CD8-positive, alpha-beta memory T cell (primary cell): Measurements from ENCODE around the gene PALM2AKAP2. TPM values are rescaled to one million over a fixed set of nuclear protein-coding genes. Genes with fewer than 3 reads are reported as not detected.
A peak's percentile ranks its signal among the peaks of the same experiment; 100 is the strongest.

ENCODE experiments used
- CTCF ChIA-PET: fragments of 350-600 bp; sonication (Branson Sonifier 250); formaldehyde crosslinking; loops from one replicate; lab custom pipeline; 2021; ENCODE audit warnings: antibody characterized with exemption; lab: Charles Lee
- POLR2A ChIA-PET: fragments of 350-600 bp; sonication (Branson Sonifier 250); formaldehyde crosslinking; loops from one replicate; lab custom pipeline; 2021; ENCODE audit warnings: antibody characterized with exemption; lab: Charles Lee
- DNase-seq, 5 donors: peaks; one replicate each; pipeline versions ENCODE4 v3.0.0 to v3.0.0-alpha.2; 2020 to 2022; ENCODE audit warnings: mixed read lengths in 1 of 5
- H3K27ac ChIP-seq: one replicate; pipeline ENCODE4 v1.7.0; 2013; ENCODE audit warnings: low read depth, mild to moderate bottlenecking, low read length, moderate library complexity
- H3K27me3 ChIP-seq: 2 replicates; pipeline ENCODE4 v1.7.0; 2013; ENCODE audit warnings: low read length, mild to moderate bottlenecking; ENCODE audit not compliant: insufficient read depth, poor library complexity, severe bottlenecking
- H3K36me3 ChIP-seq: 2 replicates; pipeline ENCODE4 v1.7.0; 2013; ENCODE audit warnings: mild to moderate bottlenecking, low read length, moderate library complexity; ENCODE audit not compliant: insufficient read depth
- H3K4me1 ChIP-seq: 2 replicates; pipeline ENCODE4 v1.7.0; 2013; ENCODE audit warnings: mild to moderate bottlenecking, low read length, moderate library complexity; ENCODE audit not compliant: insufficient read depth
- H3K4me3 ChIP-seq: 2 replicates; pipeline ENCODE4 v1.7.0; 2013; ENCODE audit warnings: mild to moderate bottlenecking, low read length
- H3K9me3 ChIP-seq: 2 replicates; pipeline ENCODE4 v1.7.0; 2013; ENCODE audit warnings: mild to moderate bottlenecking, low read length
- H3K27ac Mint-ChIP-seq, 8 donors: one replicate each; pipeline ENCODE4 v1.8.0; 2020 to 2021; ENCODE audit warnings: mixed read lengths in 8 of 8, mild to moderate bottlenecking in 6 of 8, inconsistent platforms in 3 of 8, moderate library complexity in 3 of 8
- H3K27me3 Mint-ChIP-seq, 2 donors: one replicate each; pipeline ENCODE4 v1.8.0; 2020 to 2021; ENCODE audit warnings: mixed read lengths in 2 of 2, mild to moderate bottlenecking in 1 of 2, moderate library complexity in 1 of 2
- H3K36me3 Mint-ChIP-seq, 3 donors: one replicate each; pipeline ENCODE4 v1.8.0; 2020 to 2021; ENCODE audit warnings: mixed read lengths in 3 of 3, inconsistent platforms in 1 of 3, mild to moderate bottlenecking in 1 of 3
- H3K4me1 Mint-ChIP-seq, 3 donors: one replicate each; pipeline ENCODE4 v1.8.0; 2020 to 2021; ENCODE audit warnings: mixed read lengths in 3 of 3, inconsistent platforms in 1 of 3, mild to moderate bottlenecking in 1 of 3
- H3K4me3 Mint-ChIP-seq, 7 donors: one replicate each; pipeline ENCODE4 v1.8.0; 2020 to 2021; ENCODE audit warnings: mixed read lengths in 7 of 7, mild to moderate bottlenecking in 6 of 7, moderate library complexity in 4 of 7, inconsistent platforms in 2 of 7
- H3K9me3 Mint-ChIP-seq, 5 donors: one replicate each; pipeline ENCODE4 v1.8.0; 2020 to 2022; ENCODE audit warnings: mixed read lengths in 5 of 5, mild to moderate bottlenecking in 3 of 5, moderate library complexity in 2 of 5, inconsistent platforms in 1 of 5
- polyA plus RNA-seq: library from polyadenylated mRNA; unstranded; fragments of 300-500 nt; fragmentation: Illumina TruSeq; gene quantifications from one replicate; pipeline ENCODE4 v1.2.3, GENCODE V29; 2021
- total RNA-seq, 2 experiments: library from RNA; stranded (reverse); gene quantifications; one replicate each; pipeline ENCODE4 v1.2.3, GENCODE V29; 2021

Gene PALM2AKAP2
- total and polyA plus RNA-seq, 3 experiments from 2014 or later = 0.15 TPM; not detected in 2

DNA sequence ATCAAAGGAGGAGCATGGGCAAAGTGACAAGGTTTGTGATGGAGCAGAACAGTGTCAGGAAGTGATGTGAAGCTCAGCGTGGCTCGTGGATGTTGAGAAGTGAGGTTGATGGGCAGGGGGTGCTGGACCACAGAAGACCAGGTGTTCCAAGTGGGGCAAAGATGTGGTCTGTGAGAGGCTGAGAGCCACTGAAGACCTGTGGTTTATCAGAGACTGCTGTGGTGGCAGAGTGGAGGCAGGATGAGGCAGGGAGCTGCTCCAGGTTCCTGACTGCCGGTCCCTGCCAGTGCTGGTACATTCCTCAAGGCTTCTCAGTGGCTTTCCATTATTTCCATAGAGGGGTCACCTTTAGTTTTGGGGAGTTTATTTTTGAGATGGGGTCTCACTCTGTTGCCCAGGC is 19.1 kb downstream of the PALM2AKAP2 start:
- CTCF ChIA-PET = no interaction called here
- Histone ChIP-seq H3K4me1 (no peaks in the 10 kb centered on the region), H3K27ac (no peak overlapping the region), H3K9me3 (no peaks in the 10 kb centered on the region), H3K4me3 (no peak overlapping the region), H3K27me3 (peaks cover 3% of the 10 kb centered on the region), H3K36me3 (no peaks in the 10 kb centered on the region)
- DNase-seq = no peak
- POLR2A ChIA-PET = no interaction called here
- Mint-ChIP-seq H3K27me3 (peaks cover 3 to 4% of the 10 kb centered on the region in 2 donors), H3K36me3 (no peaks in the 10 kb centered on the region), H3K9me3 (no peaks in the 10 kb centered on the region), H3K4me1 (no peaks in the 10 kb centered on the region), H3K27ac (peak overlapping the region in 1 of 8 donors; percentile 88), H3K4me3 (no peak overlapping the region)

DNA sequence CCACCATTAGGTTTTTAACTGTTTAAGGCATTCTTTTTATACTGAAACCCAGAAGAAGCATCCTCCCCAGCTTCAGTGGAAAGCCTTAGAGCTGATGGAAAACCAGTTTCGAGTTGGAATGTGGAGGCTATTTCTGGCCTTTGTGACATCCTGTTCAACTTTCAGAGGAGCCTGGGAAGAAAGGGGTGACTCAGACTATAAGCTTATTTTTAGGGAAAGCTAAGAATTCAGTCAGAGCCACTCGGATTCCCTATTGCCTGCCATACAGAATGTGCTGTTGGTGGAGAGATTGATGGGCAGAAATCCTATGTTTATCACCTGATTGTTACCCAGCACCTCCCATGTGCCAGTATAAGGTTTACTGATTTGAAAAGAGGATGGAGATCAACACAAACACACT is 19.8 kb downstream of the PALM2AKAP2 start:
- H3K27me3 Mint-ChIP-seq = peaks cover 3 to 4% of the 10 kb centered on the region in 2 donors
- ChIA-PET POLR2A (no interaction called here), CTCF (no interaction called here)

DNA sequence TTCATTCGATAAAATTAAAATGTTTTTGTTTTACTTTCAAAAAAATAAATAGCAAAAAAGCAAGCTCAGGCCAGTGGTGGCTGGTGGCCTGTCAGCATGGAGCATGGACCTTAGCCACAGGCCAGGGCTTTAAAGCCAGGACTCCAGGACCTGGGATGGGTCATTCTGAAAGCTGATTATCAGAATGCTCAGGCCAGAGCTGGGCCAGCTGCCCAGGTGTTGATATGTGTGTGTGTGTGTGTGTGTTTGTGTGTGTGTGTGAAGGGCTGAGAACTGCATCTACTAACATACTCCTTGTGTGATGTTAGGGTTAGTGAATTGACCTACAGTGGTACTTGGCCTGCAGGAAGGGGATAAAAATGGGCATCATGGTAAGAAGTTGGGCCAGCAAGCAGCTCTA is 21.5 kb downstream of the PALM2AKAP2 start:
- ChIA-PET POLR2A (no interaction called here), CTCF (no interaction called here)
- H3K27me3 ChIP-seq = peaks cover 3% of the 10 kb centered on the region
- H3K36me3 ChIP-seq = no peaks in the 10 kb centered on the region
- H3K4me1 ChIP-seq = no peaks in the 10 kb centered on the region
- Mint-ChIP-seq H3K4me1 (no peaks in the 10 kb centered on the region), H3K4me3 (no peak overlapping the region), H3K27me3 (peaks cover 3 to 4% of the 10 kb centered on the region in 2 donors), H3K36me3 (no peaks in the 10 kb centered on the region), H3K27ac (no peak overlapping the region), H3K9me3 (peaks cover 0 to 2% (median 0%) of the 10 kb centered on the region in 5 donors)
- no peaks in the 10 kb centered on the region for H3K9me3 ChIP-seq
- no peak overlapping the region for H3K4me3 ChIP-seq
- no peak overlapping the region for H3K27ac ChIP-seq
- DNase-seq = no peak

More for the DNA sequence above, 19.8 kb downstream of the PALM2AKAP2 start:
- H3K4me1 Mint-ChIP-seq = no peaks in the 10 kb centered on the region
- H3K27ac Mint-ChIP-seq = no peak overlapping the region
- H3K36me3 Mint-ChIP-seq = no peaks in the 10 kb centered on the region
- Histone ChIP-seq H3K36me3 (no peaks in the 10 kb centered on the region), H3K27me3 (peaks cover 3% of the 10 kb centered on the region), H3K4me1 (no peaks in the 10 kb centered on the region), H3K4me3 (no peak overlapping the region), H3K9me3 (no peaks in the 10 kb centered on the region), H3K27ac (no peak overlapping the region)
- no peak for DNase-seq
- no peaks in the 10 kb centered on the region for H3K9me3 Mint-ChIP-seq
- H3K4me3 Mint-ChIP-seq = no peak overlapping the region

DNA sequence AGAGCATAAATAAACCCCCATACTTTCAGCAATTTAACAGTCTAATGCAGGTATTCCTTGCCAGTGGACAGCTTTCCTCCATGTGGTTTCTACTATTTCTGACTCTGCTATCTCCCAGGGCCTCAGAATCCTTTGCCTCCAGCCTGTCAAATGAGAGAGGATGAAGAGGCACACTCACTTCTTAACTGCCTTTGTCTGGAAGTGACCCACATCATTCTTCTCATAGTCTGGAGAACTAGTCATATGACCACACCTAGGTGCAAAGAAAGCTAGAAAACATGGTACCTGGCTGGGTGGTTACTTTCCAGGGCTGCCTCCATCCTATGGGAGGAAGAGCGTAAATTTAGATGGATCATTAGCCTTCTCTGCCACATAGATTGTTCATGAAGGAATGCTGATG is 22.5 kb downstream of the PALM2AKAP2 start:
- Histone ChIP-seq H3K27ac (no peak overlapping the region), H3K4me3 (no peak overlapping the region), H3K4me1 (no peaks in the 10 kb centered on the region), H3K27me3 (peaks cover 3% of the 10 kb centered on the region), H3K36me3 (no peaks in the 10 kb centered on the region), H3K9me3 (no peaks in the 10 kb centered on the region)
- H3K4me1 Mint-ChIP-seq = no peaks in the 10 kb centered on the region
- H3K27me3 Mint-ChIP-seq = peaks cover 3 to 4% of the 10 kb centered on the region in 2 donors
- H3K4me3 Mint-ChIP-seq = no peak overlapping the region
- no peaks in the 10 kb centered on the region for H3K36me3 Mint-ChIP-seq
- H3K27ac Mint-ChIP-seq = no peak overlapping the region
- H3K9me3 Mint-ChIP-seq = peaks cover 0 to 5% (median 0%) of the 10 kb centered on the region in 5 donors
- DNase-seq = no peak
- POLR2A ChIA-PET = no interaction called here
- CTCF ChIA-PET = no interaction called here

DNA sequence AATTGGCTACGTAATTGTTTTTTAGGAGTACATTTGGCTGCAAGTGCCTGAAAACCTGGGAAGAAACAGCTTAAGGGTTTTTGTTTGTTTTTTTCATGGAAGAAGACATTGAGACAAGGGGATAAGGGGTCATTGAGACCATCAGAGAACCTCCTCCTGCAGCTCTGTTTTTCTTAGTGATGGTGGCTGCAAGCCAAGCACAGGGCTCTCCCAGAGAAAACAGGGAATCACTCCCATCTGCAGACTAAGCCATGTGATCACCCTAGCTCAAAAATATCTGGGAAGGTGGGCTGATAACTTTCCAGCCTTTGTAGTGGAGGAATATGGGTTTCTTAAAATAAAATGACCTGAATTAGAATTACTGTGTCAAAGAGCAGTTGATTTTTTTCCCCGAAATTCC is 25.1 kb downstream of the PALM2AKAP2 start:
- CTCF ChIA-PET = no interaction called here

DNA sequence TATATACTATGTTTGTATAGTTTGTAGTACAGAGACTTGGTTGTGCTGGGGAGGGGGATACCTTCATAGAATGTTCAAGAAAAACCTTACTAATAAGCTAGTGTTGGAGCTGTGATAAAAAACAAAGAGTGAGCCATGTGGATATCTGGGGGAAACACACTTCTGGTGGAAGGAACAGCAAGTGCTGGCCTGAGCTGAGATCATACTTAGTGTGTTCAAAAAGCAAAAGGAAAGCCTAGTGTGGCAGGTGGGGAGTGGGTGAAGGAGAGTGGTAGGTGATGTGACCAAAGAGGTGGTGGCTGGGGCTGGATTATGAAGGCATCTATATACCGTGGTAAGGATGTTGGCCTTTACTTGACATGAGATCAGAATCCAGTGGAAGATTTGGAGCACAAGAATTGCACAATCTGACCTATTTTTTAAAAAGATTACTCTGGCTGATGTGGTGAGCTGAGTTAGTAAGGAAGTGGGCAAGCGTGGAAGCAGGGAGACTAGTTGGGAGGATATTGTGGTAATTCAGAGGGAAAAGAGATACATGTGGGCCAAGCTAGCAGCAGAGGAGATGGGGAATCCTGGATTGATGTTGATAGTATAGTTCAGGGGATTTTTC is 26.6 kb downstream of the PALM2AKAP2 start:
- peaks cover 0 to 12% (median 8%) of the 10 kb centered on the region in 5 donors for H3K9me3 Mint-ChIP-seq
- H3K4me3 Mint-ChIP-seq = no peak overlapping the region
- POLR2A ChIA-PET = no interaction called here

More for the DNA sequence above, 25.1 kb downstream of the PALM2AKAP2 start:
- Mint-ChIP-seq H3K9me3 (peaks cover 0 to 12% (median 8%) of the 10 kb centered on the region in 5 donors), H3K27ac (no peak overlapping the region), H3K4me1 (no peaks in the 10 kb centered on the region), H3K27me3 (peaks cover 5 to 6% of the 10 kb centered on the region in 2 donors), H3K4me3 (no peak overlapping the region), H3K36me3 (no peaks in the 10 kb centered on the region)
- no peaks in the 10 kb centered on the region for H3K4me1 ChIP-seq
- peaks cover 3% of the 10 kb centered on the region for H3K27me3 ChIP-seq
- no peak overlapping the region for H3K27ac ChIP-seq
- DNase-seq = no peak
- no peak overlapping the region for H3K4me3 ChIP-seq
- POLR2A ChIA-PET = no interaction called here
- no peaks in the 10 kb centered on the region for H3K9me3 ChIP-seq
- no peaks in the 10 kb centered on the region for H3K36me3 ChIP-seq

DNA sequence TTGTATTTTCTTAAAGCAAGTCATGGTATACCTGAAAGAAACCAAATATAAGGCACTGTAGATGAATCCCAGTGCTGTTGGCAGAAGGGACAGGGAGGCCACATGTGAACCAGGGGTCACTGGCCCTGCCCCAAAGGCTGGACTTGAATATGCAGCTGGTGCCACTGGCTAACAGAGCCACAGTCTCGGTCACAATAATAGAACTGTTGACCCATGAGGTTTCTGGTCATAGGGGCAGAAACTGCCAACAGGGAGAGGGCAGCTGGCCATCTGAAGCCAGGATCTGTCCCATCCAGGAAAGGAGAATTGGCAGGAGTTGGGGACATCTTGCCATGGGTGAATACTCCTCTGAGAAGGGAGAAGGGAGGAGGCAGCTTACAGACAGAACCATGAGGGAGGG is 31.9 kb downstream of the PALM2AKAP2 start:
- no peak overlapping the region for H3K27ac Mint-ChIP-seq
- H3K36me3 Mint-ChIP-seq = no peaks in the 10 kb centered on the region
- ChIA-PET CTCF (no interaction called here), POLR2A (no interaction called here)
- H3K9me3 ChIP-seq = no peaks in the 10 kb centered on the region
- H3K27ac ChIP-seq = no peak overlapping the region
- no peak overlapping the region for H3K4me3 Mint-ChIP-seq
- no peaks in the 10 kb centered on the region for H3K4me1 Mint-ChIP-seq
- H3K27me3 Mint-ChIP-seq = peaks cover 13 to 14% of the 10 kb centered on the region in 2 donors
- H3K27me3 ChIP-seq = no peaks in the 10 kb centered on the region
- H3K36me3 ChIP-seq = no peaks in the 10 kb centered on the region
- no peak overlapping the region for H3K4me3 ChIP-seq
- H3K4me1 ChIP-seq = no peaks in the 10 kb centered on the region
- H3K9me3 Mint-ChIP-seq = peaks cover 0 to 12% (median 8%) of the 10 kb centered on the region in 5 donors
- no peak for DNase-seq

More for the DNA sequence above, 26.6 kb downstream of the PALM2AKAP2 start:
- DNase-seq = no peak
- Mint-ChIP-seq H3K4me1 (no peaks in the 10 kb centered on the region), H3K27ac (no peak overlapping the region), H3K36me3 (no peaks in the 10 kb centered on the region), H3K27me3 (peaks cover 11 to 17% of the 10 kb centered on the region in 2 donors)
- Histone ChIP-seq H3K4me3 (no peak overlapping the region), H3K4me1 (no peaks in the 10 kb centered on the region), H3K36me3 (no peaks in the 10 kb centered on the region), H3K27me3 (no peaks in the 10 kb centered on the region), H3K9me3 (no peaks in the 10 kb centered on the region), H3K27ac (no peak overlapping the region)
- CTCF ChIA-PET = no interaction called here

DNA sequence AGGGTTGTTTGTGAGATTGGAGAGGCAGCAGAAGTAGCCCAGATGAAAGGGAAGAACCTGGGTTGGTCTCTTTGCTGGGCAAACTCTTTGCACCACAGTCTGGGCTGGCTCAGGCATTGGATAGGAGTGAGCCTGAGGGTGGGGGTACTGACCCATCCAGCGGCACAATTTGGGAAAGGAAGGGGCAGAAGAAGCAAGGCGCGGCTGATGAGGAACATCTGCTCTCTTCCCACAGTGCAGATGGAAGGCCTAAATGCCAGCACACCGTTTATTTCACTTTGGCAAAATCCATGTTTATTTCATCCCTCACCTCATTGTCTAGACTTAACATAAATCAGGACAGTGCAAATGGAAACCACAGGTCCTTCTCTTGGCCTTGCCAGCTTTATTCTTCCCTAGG is 32.3 kb downstream of the PALM2AKAP2 start:
- H3K9me3 ChIP-seq = no peaks in the 10 kb centered on the region
- Mint-ChIP-seq H3K4me3 (no peak overlapping the region), H3K27me3 (peaks cover 13 to 14% of the 10 kb centered on the region in 2 donors), H3K9me3 (peaks cover 0 to 12% (median 8%) of the 10 kb centered on the region in 5 donors), H3K4me1 (no peaks in the 10 kb centered on the region), H3K36me3 (no peaks in the 10 kb centered on the region), H3K27ac (no peak overlapping the region)
- H3K36me3 ChIP-seq = no peaks in the 10 kb centered on the region
- DNase-seq = no peak
- POLR2A ChIA-PET = no interaction called here
- H3K4me1 ChIP-seq = no peaks in the 10 kb centered on the region
- no peaks in the 10 kb centered on the region for H3K27me3 ChIP-seq
- CTCF ChIA-PET = no interaction called here
- H3K27ac ChIP-seq = no peak overlapping the region
- H3K4me3 ChIP-seq = no peak overlapping the region
